IPS-20b (cell line): ENCODE results near the gene RSRP1.
"Not testable (repeated sequence)": the region's sequence is repeated elsewhere in the genome, so short reads cannot be mapped to it uniquely, and the experiment has no call there.

ENCODE experiments used
- H3K27ac ChIP-seq: one replicate; pipeline ENCODE4 v1.5.1; 2013; ENCODE audit warnings: low read length
- H3K27me3 ChIP-seq: 2 replicates; pipeline ENCODE4 v1.6.1; 2013; ENCODE audit warnings: mild to moderate bottlenecking, low read length, inconsistent platforms; ENCODE audit not compliant: insufficient read depth
- H3K36me3 ChIP-seq: 2 replicates; pipeline ENCODE4 v1.6.1; 2013; ENCODE audit warnings: low read depth, mild to moderate bottlenecking, inconsistent platforms, low read length, moderate library complexity; ENCODE audit not compliant: insufficient read depth
- H3K4me1 ChIP-seq: 2 replicates; pipeline ENCODE4 v1.6.1; 2013; ENCODE audit warnings: mild to moderate bottlenecking, control low read depth, inconsistent platforms, low read length, moderate library complexity; ENCODE audit not compliant: insufficient read depth
- H3K4me3 ChIP-seq: 2 replicates; pipeline ENCODE4 v1.5.1; 2013; ENCODE audit warnings: mild to moderate bottlenecking, low read length, inconsistent platforms
- H3K9ac ChIP-seq: 2 replicates; pipeline ENCODE4 v1.6.1; 2013; ENCODE audit warnings: low read depth, mild to moderate bottlenecking, inconsistent platforms, low read length, moderate library complexity
- H3K9me3 ChIP-seq: 2 replicates; pipeline ENCODE4 v1.6.1; 2013; ENCODE audit warnings: mild to moderate bottlenecking, low read depth, low read length, inconsistent platforms; ENCODE audit not compliant: insufficient read depth

Gene RSRP1

DNA sequence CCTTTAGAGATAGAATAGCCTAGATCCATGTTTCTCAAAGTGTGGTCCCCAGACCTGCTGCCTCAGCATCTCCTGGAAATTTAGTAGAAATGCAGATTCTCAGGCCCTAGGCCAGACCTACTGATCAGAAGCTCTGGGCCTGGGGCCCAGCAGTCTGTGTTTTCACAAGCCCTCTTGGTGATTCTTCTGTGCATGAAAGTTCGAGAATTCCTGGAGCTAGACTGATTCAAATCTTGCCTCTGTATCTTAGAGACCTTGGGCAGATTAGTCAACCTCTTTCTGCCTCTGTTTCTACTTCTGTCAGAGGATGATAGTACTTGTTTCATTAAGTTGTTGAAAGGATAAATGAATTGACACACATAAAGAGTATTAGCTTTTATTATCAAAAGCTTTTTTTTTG lies 30.0 kb upstream of the RSRP1 start:
- H3K9me3 ChIP-seq, H3K27me3 ChIP-seq, H3K36me3 ChIP-seq, H3K4me3 ChIP-seq, H3K9ac ChIP-seq, H3K27ac ChIP-seq, H3K4me1 ChIP-seq: not testable (repeated sequence)

DNA sequence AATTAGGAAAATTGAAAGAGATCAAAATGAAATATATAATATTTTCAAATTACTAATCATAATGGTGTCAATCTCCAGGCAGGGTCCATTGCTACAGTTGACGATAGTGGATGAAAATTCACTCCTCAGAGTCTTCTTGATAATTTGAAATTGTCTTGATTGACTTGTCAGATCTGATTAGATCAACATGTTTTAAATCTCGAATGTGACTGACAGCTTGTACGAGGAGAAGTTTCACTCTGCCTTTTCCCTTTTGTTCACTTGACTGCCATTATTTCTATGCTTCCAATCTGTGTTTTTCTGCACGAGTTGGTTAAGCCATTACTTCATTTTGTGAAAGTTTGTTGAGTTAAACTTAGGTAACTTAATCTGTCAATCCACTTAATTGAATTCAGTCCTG lies 28.4 kb upstream of the RSRP1 start:
- H3K27ac ChIP-seq, H3K36me3 ChIP-seq, H3K4me1 ChIP-seq, H3K27me3 ChIP-seq, H3K9ac ChIP-seq, H3K4me3 ChIP-seq, H3K9me3 ChIP-seq: not testable (repeated sequence)

DNA sequence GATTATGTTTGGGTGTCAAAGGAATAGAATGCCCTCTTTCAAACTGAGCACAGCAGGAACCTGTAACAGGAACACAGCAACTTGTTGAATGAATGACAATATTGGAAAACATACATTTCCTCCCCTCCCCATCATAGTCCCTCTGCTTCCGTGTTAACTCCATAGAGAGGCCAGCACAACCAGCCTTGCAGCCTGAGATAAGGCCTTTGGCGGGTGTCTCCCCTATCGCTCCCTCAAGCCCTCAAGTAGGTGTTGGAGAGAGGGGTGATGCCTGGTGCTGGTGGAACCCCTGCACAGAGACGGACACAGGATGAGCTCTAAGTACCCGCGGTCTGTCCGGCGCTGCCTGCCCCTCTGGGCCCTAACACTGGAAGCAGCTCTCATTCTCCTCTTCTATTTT lies 25.0 kb upstream of the RSRP1 start, which contains the start of gene RHD:
TSS of gene RHD (plus strand) at position 272 of the 400 bp plus-strand sequence. CDS start at position 311, 39 bp downstream.
- H3K4me1 ChIP-seq, H3K36me3 ChIP-seq, H3K4me3 ChIP-seq, H3K27me3 ChIP-seq, H3K9ac ChIP-seq, H3K27ac ChIP-seq, H3K9me3 ChIP-seq: not testable (repeated sequence)

DNA sequence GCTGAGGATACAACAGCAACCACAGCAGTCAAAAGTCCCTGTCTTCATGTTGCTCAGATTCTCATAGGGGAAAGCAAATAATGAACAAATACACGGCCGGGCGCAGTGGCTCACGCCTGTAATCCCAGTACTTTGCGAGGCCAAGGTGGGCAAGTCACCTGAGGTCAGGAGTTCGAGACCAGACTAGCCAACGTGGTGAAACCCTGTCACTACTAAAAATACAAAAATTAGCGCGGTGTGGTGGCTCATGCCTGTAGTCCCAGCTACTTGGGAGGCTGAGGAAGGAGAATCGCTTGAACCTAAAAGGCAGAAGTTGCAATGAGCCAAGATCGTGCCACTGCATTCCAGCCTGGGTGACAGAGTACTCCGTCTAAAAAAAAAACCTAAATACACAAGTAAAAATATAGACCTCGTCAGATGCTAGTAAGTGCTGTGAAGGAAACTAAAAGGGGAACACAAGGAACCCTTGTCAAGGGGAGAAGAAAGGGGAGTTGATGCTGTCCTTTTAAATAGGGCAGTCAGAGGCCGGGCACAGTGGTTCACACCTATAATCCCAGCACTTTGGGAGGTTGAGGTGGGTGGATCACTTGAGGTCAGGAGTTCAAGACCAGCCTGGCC lies 21.0 kb upstream of the RSRP1 start:
- H3K27ac ChIP-seq, H3K9ac ChIP-seq: not testable (repeated sequence)
- peak overlapping the region; percentile 58; the same call in 1 of the 2 replicates for H3K4me3 ChIP-seq

DNA sequence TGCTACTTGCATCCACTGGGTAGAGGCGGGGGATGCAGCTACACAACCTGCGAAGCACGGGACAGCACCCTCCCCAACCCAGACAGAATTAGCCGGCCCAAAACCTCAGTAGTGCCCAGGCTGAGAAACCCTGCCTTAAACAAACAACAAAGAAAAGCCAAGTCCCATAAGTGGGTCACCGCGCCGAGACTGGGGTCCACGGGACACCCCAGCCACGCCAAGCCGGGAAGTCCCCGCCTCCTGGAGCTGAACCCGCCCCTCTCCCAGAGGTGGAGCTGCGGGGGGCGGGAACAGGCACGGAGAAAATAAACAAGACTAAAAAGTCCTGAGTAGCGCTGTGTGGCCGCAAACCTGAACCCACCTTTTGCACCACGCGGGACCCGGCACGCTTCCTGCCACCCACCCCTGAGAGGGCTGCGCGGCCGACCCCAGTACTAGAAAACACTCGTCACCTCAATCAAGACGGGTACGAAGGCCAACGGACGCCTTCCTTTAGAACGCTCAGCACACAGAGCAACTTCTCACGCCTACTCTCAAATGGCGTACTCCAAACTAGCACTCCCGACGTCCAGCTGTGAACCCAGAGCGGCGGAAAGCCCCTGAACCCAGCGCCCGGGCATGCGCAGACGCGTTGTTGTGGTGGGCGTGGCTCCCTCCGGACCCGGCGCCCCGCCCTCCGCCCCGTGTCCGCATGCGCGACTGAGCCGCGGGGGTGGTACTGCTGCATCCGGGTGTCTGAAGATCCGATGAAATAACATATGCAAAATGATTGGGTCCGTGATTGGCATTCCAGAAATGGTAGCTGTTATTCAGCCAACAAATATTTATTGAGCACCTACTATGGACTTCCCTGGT lies 20.3 kb upstream of the RSRP1 start:
- not testable (repeated sequence) for H3K9ac ChIP-seq, H3K27me3 ChIP-seq, H3K36me3 ChIP-seq, H3K9me3 ChIP-seq, H3K4me1 ChIP-seq, H3K27ac ChIP-seq
- H3K4me3 ChIP-seq = peak overlapping the region; percentile 58; the same call in 1 of the 2 replicates

More for the DNA sequence above, 21.0 kb upstream of the RSRP1 start:
- not testable (repeated sequence) for H3K4me1 ChIP-seq, H3K9me3 ChIP-seq, H3K27me3 ChIP-seq, H3K36me3 ChIP-seq

DNA sequence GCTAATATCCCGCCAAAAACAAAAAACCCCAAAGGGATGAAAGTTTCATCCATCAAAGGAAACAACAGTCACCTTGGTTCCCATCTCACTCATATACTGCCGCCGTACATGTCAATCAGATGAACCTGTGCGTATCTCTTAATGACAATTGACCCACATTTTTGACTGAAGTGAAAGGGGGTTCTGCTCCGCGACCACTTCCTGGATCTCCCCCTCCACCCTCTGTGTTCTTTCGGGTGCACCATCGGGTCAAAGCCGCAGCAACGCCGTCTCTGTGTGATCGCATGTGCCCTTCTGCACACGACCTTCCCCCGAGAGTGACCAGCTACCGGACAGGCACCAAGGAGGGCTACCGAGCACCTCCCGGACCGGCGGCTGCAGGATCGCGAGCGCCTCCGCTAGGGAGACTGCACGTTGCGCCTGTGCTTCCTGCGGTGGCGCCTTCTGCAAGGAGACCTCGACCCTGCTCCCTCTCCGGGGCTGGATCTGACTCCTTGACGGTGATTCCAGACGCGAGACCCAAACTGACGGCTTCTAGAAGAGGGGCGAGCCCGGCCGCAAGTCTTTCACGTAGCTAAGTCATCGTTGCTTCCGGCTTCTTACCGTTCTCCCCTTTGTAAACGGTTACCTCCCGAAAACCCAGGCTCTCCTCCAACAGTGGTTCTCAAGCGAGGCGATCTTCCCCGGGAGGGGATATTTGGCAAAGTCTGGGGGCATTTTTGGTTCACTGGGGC lies 19.5 kb upstream of the RSRP1 start:
- H3K9ac ChIP-seq, H3K36me3 ChIP-seq, H3K9me3 ChIP-seq, H3K27ac ChIP-seq, H3K4me1 ChIP-seq, H3K27me3 ChIP-seq: not testable (repeated sequence)
- peak overlapping the region; percentile 72 for H3K4me3 ChIP-seq

DNA sequence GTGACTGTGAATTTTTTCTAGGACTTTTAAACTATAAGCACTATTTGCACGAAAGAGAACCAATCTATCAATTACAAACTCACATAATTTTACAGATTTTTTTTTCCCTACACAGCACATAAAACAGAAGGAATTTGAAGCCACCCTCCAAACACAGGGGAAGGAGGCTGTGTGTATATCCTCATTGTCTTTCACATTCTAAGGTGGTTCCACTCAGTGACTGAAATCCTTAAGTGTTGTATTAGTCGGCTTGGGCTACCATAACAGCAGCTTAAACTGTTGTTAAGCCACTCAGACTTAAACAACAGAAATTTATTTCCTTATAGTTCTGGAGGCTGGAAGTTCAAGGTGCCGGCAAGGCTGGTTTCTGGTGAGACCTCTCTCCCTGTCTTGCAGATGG lies 13.1 kb upstream of the RSRP1 start:
- H3K9ac ChIP-seq, H3K4me3 ChIP-seq, H3K36me3 ChIP-seq, H3K27ac ChIP-seq, H3K27me3 ChIP-seq, H3K9me3 ChIP-seq, H3K4me1 ChIP-seq: not testable (repeated sequence)

DNA sequence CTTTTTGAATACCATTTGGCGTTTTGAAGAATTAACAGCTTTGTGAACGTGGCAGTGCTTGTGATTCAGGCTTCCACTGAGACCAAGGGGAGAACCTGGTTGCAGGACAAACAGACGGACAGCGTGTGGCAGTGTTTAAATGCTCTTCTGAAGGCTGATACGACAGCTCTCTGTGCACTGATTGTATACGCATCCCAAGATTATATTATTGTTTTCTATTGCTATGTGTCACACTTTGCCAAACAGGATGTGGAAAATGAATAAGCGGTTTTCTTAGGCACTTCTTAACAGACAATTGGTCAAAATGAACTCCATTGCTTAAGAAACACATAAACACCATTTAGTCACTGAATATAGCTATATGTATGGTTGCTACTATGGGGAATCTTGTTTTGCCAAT lies 12.6 kb upstream of the RSRP1 start:
- H3K4me1 ChIP-seq, H3K36me3 ChIP-seq, H3K27ac ChIP-seq, H3K4me3 ChIP-seq, H3K9ac ChIP-seq, H3K27me3 ChIP-seq, H3K9me3 ChIP-seq: not testable (repeated sequence)

DNA sequence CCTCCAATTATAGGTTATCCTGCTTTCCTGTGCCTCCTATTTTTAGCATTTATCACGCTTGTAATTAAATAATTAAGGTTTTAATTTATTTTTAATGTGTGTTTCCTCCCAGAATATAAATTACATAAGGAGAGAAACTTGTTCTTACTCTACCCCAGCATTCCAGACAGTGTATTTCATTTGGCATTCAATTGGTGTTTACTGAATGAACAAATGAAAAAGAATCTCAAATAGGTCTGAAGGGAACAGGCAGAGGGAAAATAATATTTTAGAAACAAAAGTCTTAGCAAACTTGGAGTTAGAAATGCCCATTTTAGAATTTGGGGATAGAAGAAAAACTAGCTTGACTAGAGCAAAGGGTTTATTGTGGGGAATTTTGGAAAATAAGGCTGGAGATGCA lies 9.9 kb upstream of the RSRP1 start:
- H3K4me1 ChIP-seq = peaks cover 10% of the 10 kb centered on the region
- H3K27me3 ChIP-seq = no peaks in the 10 kb centered on the region
- no peak overlapping the region for H3K4me3 ChIP-seq
- no peak overlapping the region for H3K9ac ChIP-seq
- no peaks in the 10 kb centered on the region for H3K9me3 ChIP-seq
- no peaks in the 10 kb centered on the region; the same call in 1 of the 2 replicates for H3K36me3 ChIP-seq
- no peak overlapping the region for H3K27ac ChIP-seq

DNA sequence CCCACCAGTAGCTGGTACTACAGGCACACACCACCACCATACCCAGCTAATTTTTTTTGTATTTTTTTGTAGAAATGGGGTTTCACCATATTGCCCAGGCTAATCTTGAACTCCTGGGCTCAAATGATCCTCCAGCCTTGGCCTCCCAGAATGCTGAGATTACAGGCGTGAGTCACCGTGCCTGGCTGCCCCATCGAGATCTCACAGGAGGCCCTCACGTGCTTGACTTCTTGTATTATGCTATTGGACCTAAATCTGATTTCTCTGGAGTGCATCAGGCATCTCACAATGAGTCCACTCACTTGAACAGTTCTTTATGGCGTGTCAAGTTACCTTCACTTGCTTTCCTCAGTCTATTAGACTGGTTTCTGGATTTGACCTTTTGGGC lies 9.3 kb upstream of the RSRP1 start:
- no peak overlapping the region for H3K4me3 ChIP-seq
- H3K27ac ChIP-seq = no peak overlapping the region
- H3K4me1 ChIP-seq = peaks cover 10% of the 10 kb centered on the region
- H3K9ac ChIP-seq = no peak overlapping the region
- no peaks in the 10 kb centered on the region for H3K36me3 ChIP-seq
- no peaks in the 10 kb centered on the region for H3K27me3 ChIP-seq
- no peaks in the 10 kb centered on the region for H3K9me3 ChIP-seq

DNA sequence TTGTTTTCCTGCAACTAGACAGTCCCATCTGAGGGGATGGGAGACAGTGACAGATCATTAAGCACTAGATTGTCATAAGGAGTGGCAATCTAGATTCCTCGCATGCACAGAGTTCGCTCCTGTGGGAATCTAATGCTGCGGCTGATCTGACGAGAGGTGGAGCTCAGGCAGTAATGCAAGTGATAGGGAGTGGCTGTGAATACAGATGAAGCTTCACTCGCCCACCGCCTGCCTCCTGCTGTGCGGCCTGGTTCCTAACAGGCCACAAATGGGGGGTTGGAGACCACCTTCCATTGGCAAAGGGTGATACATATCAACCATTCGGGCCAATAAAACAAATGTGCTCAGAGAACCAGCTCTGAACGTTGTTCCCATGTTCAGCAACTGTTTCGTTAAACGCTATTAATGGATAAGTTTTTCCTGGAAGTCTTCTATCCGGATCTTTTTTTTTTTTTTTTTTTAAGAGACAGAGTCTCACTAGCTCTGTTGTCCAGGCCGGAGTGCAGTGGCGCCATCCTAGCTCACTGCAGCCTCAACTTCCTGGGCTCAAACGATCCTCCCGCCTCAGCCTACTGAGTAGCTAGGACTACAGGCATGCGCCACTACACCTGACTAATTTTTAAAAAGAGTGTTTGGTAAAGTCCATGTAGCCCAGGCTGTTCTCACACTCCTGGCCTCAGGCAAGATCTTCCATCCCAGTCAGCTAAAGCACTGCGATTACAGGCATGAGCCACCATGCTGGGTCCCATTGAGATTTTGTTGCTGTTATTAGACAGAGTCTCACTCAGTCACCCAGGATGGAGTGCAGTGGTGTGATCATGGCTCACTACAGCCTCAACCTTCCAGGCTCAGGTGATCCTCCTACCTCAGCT lies 8.7 kb upstream of the RSRP1 start:
- Histone ChIP-seq H3K4me3 (no peak overlapping the region), H3K9me3 (no peaks in the 10 kb centered on the region), H3K4me1 (peaks cover 10% of the 10 kb centered on the region), H3K27me3 (no peaks in the 10 kb centered on the region), H3K9ac (no peak overlapping the region), H3K27ac (no peak overlapping the region), H3K36me3 (no peaks in the 10 kb centered on the region)
